Coronary artery (tissue), 2 donors: Measurements from ENCODE around the gene RNPEP.

Experiments used
- DNase-seq: peaks from one replicate; pipeline ENCODE4 v3.0.0-alpha.2; 2017; ENCODE audit warnings: low spot score
- H3K27ac ChIP-seq, 2 donors: fragments of 200-600 bp; sonication (generic); one replicate each; pipeline ENCODE4 v1.5.1; 2016 to 2019
- H3K4me3 ChIP-seq: fragments of 200-600 bp; sonication (generic); 2 replicates; pipeline ENCODE4 v1.5.1; 2016; ENCODE audit warnings: mild to moderate bottlenecking, moderate library complexity
- CTCF ChIP-seq: fragments of 200-600 bp; sonication (generic); IDR thresholded peaks from one replicate; pipeline ENCODE4 v1.5.1; 2019; ENCODE audit warnings: antibody characterized with exemption

RNPEP gene

GRCh38 chr1:202037706-202038296 is 55.4 kb downstream of the RNPEP start:
- no peak for TF ChIP-seq CTCF
- Histone ChIP-seq H3K27ac (no peak overlapping the region), H3K4me3 (no peak overlapping the region)
- DNase-seq = no peak

GRCh38 chr1:202038688-202039346 is 56.4 kb downstream of the RNPEP start:
- TF ChIP-seq CTCF = no peak
- Histone ChIP-seq H3K4me3 (no peak overlapping the region), H3K27ac (no peak overlapping the region)
- DNase-seq = no peak

- no peak overlapping the region for H3K27ac ChIP-seq
- no peak for TF ChIP-seq CTCF
- DNase-seq = no peak
- no peak overlapping the region for H3K4me3 ChIP-seq
These were observed 63.3 kb downstream of the RNPEP start for GRCh38 chr1:202045705-202046104.

- DNase-seq = no peak
- no peak for TF ChIP-seq CTCF
- Histone ChIP-seq H3K4me3 (no peak overlapping the region), H3K27ac (no peak overlapping the region)
These were observed 63.8 kb downstream of the RNPEP start for GRCh38 chr1:202046227-202046626.

GRCh38 chr1:202046748-202047708 is 64.6 kb downstream of the RNPEP start:
- TF ChIP-seq CTCF = no peak
- DNase-seq = no peak
- Histone ChIP-seq H3K4me3 (no peak overlapping the region), H3K27ac (no peak overlapping the region)

GRCh38 chr1:202047977-202048376 is 65.5 kb downstream of the RNPEP start:
- Histone ChIP-seq H3K27ac (no peak overlapping the region), H3K4me3 (no peak overlapping the region)
- no peak for TF ChIP-seq CTCF
- no peak for DNase-seq
